Measurements from ENCODE around the gene ABCG4. TPM values are rescaled to one million over a fixed set of nuclear protein-coding genes. Genes with fewer than 3 reads are reported as not detected.

Gene ABCG4
- total RNA-seq, 1 experiment from 2014 or later, result 1.9 TPM

GRCh38 chr11:119118946-119119345 lies 29.9 kb upstream of the ABCG4 start:
- ChIA-PET RAD21 (ENCODE audit: low non-redundant PET in 1 of 2, low total read pairs in 2 of 2, uncharacterized antibody in 2 of 2, unreplicated experiment in 2 of 2) (no interaction called here), CTCF (no interaction called here), POLR2A (interaction anchor here (1.1 kb wide), 1 partner anchor 23 kb away, joined by 3 read pairs; no protein-coding TSS in a partner anchor)
- Histone ChIP-seq H3K4me3 (replicated peaks in 1 of 2; ENCODE audit: low read depth in 1 of 2, low read length in 2 of 2) (no peak overlapping the region), H3K4me2 (ENCODE audit: low read length) (no peak overlapping the region), H3K79me2 (ENCODE audit: insufficient read depth, low read length) (peaks cover 24% of the 10 kb centered on the region), H3K4me1 (ENCODE audit: control insufficient read depth in 1 of 2, insufficient read depth in 2 of 2, low read length in 2 of 2) (peaks cover 9 to 18% of the 10 kb centered on the region in 2 experiments), H3K36me3 (ENCODE audit: control insufficient read depth in 1 of 2, insufficient read depth in 2 of 2, low read length in 2 of 2) (peaks cover 9 to 11% of the 10 kb centered on the region in 2 experiments; a peak in 2 of 4 replicates), H3K27ac (ENCODE audit: low read depth, low read length) (no peak overlapping the region), H3K9me3 (ENCODE audit: control insufficient read depth in 1 of 2, insufficient read depth in 1 of 2, low read depth in 1 of 2, low read length in 2 of 2) (no peaks in the 10 kb centered on the region), H3K27me3 (ENCODE audit: insufficient read depth, low read length) (no peaks in the 10 kb centered on the region), H3K9ac (ENCODE audit: low read length) (no peak overlapping the region), H2AFZ (ENCODE audit: low read depth, low read length, poor library complexity, severe bottlenecking) (no peak overlapping the region), H4K20me1 (ENCODE audit: insufficient read depth) (no peaks in the 10 kb centered on the region), H3K9me2 (ENCODE audit: insufficient read depth) (no peaks in the 10 kb centered on the region)
- TF ChIP-seq MAX (IDR thresholded peaks at IDR 0.05), result no peak
- TF ChIP-seq ZFX (IDR thresholded peaks at IDR 0.05), result no peak
- no peak for TF ChIP-seq POLR2A (IDR thresholded peaks at IDR 0.05; ENCODE audit: borderline replicate concordance, extremely low read depth, insufficient read depth, insufficient read length)
- no peak for TF ChIP-seq SRF (IDR thresholded peaks at IDR 0.05; ENCODE audit: low read depth)
- TF ChIP-seq CEBPB (IDR thresholded peaks at IDR 0.05; ENCODE audit: low read depth), result no peak
- TF ChIP-seq JUND (IDR thresholded peaks at IDR 0.05), result no peak
- TF ChIP-seq ATF3 (IDR thresholded peaks at IDR 0.05), result no peak
- TF ChIP-seq POLR2AphosphoS5 (IDR thresholded peaks at IDR 0.05; ENCODE audit: low read depth, low read length), result no peak
- no peak for TF ChIP-seq SP1 (IDR thresholded peaks at IDR 0.05; ENCODE audit: low read depth)
- no peak for TF ChIP-seq FOSL1 (IDR thresholded peaks at IDR 0.05; ENCODE audit: low read depth)
- TF ChIP-seq EGR1 (IDR thresholded peaks at IDR 0.05; ENCODE audit: low read depth), result no peak
- TF ChIP-seq REST (IDR thresholded peaks at IDR 0.05; ENCODE audit: low read depth), result no peak
- no peak for TF ChIP-seq CBX3 (IDR thresholded peaks at IDR 0.05; ENCODE audit: low read depth)
- TF ChIP-seq CTCF (IDR thresholded peaks at IDR 0.05 in 2 of 3, conservative IDR thresholded peaks at IDR 0.05 in 1 of 3; ENCODE audit: borderline replicate concordance in 1 of 3, insufficient read depth in 1 of 3, low read depth in 2 of 3, low read length in 2 of 3), result no peak
- no peak for TF ChIP-seq RAD21 (IDR thresholded peaks at IDR 0.05; ENCODE audit: low read depth)
- TF ChIP-seq EZH2 (IDR thresholded peaks at IDR 0.05), result no peak
- DNase-seq (ENCODE audit: low read depth, low spot score) (no peak), ATAC-seq (no peak)
- intact Hi-C loops (cut with micrococcal nuclease), result no loop called here
- BruUV-seq (replicated peaks), result no TSS peak
